GDM1 (cell line): Measurements from ENCODE around the gene BEST4.
"Not testable (repeated sequence)": the region's sequence is repeated elsewhere in the genome, so short reads cannot be mapped to it uniquely, and the experiment has no call there.

Source experiments
- DNase-seq: peaks from one replicate; lab custom pipeline; 2025; lab: John Stamatoyannopoulos, UW

The BEST4 gene

DNA sequence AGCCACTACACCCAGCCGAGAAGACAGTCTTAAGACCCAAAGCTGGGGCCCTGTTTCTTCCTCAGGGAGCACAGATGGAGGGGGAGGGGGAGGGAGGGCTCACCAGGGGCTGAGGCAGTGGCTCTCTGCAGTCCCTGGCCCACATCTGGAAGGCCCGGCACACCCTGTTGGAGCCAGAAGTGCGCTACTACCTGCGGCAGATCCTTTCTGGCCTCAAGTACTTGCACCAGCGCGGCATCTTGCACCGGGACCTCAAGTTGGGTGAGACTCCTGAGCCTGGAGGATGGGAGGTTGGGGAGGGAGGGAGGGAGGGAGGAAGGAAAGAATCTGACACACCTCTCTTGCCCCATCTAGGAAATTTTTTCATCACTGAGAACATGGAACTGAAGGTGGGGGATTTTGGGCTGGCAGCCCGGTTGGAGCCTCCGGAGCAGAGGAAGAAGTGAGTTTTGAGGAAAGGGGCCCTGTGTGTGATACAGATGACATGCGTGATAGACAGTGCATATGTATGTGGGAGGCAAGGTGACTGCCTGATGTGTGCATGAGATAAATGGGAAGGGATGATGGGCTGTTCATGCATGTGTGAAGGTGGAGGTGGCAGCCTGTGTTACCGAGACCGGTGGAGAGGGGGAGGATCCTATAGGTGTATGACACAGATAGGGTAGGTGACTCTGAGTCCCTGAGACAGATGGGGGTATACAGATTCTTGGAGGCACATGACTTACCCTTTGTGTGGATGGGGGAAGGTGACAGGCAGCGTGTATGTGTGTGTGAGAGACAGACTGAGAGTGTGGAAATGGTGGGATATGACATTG is 13.7 kb upstream of the BEST4 start:
- DNase-seq = no peak

- DNase-seq = peak; percentile 96
These were observed 12.0 kb upstream of the BEST4 start, which contains the start of gene PLK3 for GRCh38 chr1:44799770-44800584. TSS of gene PLK3 (plus strand) at chr1:44800377. CDS start at chr1:44800464, 87 bp downstream.

DNA sequence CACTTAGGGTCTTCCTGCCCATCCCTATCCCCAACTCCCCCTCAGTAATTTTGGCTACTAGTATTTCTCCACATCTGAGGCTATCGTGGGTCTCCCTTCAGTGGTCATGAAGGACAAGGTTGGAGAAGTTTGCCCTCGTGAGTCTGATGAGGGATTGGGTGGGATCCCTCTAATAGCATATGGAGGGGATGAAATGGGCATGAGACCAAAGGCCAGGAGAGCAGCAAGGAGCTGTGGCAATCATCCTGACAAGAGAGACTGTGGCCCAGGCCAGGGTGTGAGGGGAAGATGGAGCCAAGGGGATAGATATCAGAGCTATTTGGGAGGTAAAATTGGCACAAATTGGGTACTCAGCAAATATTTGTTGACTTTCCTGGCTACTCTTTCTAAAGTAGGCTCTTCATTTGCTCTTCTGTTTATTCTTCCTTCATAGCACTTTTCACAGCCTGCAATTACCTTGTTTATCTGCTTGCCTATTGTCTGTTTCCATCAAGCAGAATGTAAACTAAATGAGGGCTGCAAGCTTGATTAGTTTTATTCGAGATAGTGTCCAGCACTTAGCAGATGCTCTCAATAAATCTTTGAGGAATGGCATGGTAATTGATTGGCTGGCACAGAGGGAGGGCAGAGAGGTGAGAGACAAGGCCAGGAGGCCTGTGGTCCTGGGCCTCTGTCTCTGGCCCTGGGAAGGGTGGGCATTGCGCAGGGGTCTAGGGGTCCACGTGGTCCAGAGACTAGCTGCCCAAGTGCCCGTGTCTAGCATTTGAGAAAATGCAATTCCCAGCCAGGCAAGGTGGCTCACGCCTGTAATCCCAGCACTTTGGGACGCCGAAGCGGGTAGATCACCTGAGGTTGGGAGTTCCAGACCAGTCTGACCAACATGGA is 10.8 kb upstream of the BEST4 start:
- no peak for DNase-seq

- DNase-seq = not testable (repeated sequence)
These were observed 9.9 kb upstream of the BEST4 start for GRCh38 chr1:44797886-44798285.

DNA sequence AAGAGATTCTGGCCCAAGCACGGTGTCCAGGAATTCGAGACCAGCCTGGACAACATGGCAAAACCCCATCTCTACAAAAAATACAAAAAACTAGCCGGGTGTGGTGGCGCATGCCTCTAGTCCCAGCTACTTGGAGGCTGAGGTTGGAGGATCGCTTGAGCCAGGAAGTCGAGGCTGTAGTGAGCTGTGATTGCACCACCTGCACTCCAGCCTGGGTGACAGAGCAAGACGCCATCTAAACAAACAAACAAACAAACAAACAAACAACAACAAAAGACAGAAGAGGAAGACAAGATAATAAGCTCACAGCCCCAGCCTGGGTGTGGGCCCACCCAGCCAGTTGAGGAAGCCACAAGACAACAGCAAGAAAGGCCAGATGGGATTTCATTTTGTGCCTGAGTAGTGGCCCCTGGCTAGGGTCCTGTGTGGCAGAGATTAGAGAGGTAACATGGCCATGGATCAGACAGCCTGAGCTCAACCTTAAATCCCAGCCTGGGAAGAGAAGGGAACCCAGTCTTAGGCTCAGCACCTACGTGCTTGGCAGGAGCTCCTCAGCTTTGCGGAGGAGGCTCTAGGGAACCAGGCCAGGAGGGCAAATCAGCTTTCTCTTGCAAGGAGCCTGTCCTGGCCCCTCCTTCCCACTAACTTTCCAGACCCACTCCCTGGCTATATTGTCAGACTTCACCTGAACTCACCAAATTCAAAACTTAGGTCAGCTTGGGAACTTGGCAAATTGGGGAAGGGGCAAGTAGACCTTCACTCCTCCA is 4.9 kb upstream of the BEST4 start:
- no peak for DNase-seq

DNA sequence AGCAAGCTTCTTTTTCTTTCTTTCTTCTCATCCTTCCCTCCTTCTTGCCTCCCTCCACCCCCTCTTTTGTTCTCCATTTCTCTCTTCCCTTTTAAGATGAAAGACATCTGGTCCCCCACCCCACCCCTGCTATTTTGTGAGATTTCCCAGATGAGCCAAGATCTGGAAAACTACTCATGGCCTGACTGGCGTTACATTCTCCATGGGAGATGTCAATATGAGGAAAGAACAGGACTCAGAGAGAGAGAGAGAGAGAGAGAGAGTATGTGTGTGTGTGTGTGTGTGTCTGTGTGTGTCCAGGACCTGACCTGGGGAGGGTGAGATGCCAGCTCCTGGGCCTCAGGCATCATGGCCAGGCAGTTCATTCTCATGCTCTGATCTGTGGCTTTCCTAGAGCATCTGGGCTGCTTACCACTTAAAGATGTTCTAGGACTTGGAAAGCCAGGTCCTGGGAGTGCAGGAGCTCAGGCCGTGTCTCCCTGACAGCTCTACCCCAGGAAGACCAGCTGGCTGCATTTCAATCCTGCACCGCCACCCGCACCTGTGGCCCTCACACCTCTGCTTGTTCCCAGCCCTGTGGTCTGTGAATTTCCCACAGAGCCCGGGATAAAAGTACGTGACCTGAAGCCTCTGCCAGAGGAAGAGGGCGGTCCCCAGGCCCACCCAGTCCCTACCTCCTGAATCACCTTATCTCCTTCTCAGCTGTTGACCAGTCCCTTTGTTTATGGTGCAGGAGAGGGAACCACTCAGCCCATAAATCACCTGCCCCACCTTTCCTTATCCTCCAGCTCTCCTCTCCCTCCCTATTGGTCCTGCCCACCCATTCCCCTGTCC is 3.2 kb upstream of the BEST4 start:
- DNase-seq = no peak

- DNase-seq = no peak
These were observed 464 bp downstream of the BEST4 start for GRCh38 chr1:44787506-44787905.

- no peak for DNase-seq
These were observed 1.0 kb downstream of the BEST4 start for GRCh38 chr1:44786841-44787426.

- DNase-seq = peak; percentile 9
These were observed 1.7 kb downstream of the BEST4 start for GRCh38 chr1:44786138-44786840.

GRCh38 chr1:44785501-44786137 is 2.4 kb downstream of the BEST4 start:
- DNase-seq = no peak

DNA sequence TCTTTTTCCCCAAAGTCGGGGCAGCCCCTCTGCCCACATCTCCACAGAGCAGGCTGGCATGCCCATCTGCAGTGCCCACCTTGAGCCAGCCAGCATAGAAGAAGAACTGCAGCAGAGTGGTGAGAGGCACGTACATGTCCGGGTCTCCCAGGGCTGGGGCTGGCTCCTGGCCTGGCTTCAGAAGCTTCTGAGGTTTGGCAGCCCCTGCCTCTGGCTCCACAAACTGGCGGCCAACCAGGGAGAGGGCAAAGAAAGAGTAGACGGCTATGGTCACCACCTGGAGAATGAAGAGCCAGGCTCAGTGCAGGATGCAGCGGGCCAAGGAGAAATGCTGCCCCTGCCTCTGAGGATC is 3.0 kb downstream of the BEST4 start:
- DNase-seq = no peak

DNA sequence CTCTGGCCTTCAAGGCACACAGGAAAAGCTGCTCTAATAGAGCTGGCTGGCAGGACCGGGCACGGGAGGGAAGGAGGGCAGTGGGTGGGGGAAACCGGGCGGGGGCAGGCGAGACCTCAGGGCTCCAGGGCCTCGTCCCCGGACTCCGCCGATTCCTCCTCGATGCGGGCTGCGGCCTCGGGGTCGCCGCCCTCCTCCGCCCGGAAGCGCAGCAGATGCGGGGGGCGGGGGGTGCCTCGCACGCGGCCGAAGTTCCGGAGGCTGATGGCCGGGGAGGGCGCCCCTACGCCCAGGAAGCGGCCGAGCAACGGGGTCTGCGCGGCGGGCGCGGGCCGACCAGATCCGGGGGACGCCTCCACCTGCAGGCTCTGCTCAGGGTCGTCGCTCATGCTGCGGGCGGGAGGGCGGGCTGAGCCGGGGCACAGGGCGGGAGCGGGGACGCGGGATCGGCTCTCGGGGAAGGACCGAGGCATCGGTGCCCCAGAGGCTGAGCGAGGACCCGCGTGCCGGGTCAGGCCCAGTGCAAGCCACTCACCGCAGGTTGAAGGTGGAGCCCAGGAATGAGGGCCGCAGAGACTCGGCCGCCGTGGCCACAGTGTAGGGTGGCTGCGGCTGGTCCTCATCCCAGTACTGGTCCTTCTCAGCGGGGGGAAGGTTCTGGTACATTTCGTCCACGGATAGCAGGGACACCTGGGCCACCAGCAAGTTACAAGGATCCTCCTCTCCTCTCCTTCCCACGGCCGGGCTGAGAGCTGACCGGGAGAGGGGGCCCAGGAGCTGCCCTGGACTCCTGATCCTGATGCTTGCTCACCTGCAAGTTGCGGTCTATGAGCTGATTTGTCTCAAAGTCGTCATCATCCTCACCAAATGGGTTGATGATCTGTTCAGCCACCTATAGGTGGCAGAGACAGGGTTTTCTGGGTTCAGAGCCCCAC is 3.6 kb downstream of the BEST4 start:
- no peak for DNase-seq

DNA sequence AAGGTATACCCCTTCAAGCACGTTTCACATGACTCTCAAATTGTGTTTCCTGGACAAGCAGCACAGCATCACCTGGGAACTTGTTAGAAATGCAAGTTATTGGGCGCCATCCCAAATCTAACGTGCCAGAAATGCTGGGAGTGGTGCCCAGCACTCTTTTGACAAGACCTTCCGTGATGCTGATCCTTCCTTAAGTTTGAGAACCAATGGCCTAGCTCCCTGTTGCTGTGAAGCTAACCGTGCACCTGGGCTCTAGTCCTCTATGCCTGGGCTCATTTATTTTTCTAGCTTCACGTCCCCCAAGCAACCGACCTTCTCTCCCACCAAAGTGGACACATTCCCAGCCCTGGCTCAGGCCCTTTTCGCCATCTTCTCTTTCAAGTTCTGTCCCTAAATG is 4.3 kb downstream of the BEST4 start:
- no peak for DNase-seq

DNA sequence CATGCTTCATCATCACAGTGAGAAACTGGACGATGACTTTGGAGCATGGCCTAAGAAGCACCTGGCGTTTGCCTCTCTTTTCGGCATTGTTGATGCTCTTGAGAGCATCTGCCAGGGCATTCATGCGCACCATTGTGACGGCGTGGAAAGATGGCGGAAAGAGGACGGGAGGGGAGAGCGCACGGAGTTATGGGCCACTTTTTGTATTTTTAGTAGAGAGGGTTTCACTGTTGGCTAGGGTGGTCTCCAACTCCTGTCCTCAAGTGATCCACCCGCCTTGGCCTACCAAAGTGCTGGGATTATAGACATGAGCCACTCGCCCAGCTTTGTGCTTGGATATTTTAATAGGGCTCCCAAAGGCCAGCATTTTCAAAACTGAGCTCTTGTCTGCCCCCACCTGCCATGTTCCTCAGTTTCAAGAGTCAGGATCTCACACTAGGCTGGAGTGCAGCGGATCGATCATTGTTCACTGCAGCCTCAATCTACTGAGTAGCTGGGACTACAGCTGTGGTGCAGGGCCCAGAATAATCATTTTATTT is 7.3 kb downstream of the BEST4 start:
- DNase-seq = no peak

DNA sequence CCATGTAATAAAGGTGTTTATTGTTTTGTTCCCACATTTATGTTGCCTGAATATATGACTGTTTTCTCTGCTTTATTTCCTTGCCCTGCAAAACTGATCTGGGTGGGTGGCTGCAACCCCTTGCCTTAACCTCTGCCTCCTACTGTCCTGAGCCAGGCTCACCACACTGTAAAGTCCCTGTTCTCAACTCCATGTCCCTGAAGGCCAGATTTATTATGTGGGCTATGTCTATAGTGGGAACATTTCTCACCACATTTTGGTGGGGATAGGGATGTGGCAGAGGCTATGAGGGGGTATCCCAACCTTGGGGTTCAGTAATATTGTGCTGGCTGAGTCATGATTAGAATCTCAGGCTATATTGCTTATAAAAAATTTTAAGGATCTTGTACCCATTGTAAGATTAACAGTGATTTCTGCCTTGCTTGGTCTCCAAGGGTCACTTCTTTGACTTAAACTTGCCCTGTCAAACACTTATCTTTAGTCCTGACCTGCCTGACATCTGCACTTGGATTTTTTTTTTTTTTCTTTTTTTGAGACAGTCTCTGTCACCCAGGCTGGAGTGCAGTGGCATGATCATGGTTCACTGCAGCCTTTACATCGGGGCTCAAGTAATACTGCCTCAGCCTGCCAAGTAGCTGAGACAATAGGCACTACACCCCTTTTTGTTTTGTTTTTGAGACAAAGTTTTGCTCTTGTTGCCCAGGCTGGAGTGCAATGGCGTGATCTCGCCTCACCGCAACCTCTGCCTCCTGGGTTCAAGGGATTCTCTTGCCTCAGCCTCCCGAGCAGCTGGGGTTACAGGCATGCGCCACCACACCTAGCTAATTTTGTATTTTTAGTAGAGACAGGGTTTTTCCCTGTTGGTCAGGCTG is 9.0 kb downstream of the BEST4 start:
- no peak for DNase-seq

DNA sequence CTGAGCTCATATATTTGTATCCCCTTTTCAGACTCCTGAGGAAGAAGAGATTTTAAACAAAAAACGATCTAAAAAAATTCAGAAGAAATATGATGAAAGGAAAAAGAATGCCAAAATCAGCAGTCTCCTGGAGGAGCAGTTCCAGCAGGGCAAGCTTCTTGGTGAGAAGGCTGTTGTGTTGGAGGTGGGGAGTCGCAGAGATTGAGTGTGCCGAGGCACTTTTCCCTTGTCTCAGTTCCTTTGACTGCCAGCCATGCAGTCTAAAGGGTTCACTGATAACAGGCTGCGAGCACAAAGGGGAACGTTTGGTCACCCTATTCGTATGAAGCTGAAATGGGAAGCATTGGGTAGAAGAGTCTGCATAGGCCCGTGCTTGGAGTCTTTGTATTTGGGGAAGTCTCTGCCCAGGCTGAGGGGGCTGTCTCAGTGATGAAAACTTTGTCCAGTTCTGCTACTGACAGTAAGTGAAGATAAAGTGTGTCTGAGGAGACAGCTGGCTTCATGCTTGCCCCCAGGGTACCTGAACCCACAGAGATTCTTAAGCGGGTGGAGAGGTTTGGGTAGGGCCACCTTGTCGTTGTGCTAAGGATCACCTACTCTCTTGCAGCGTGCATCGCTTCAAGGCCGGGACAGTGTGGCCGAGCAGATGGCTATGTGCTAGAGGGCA is 9.9 kb downstream of the BEST4 start:
- DNase-seq = no peak
